Measurements from ENCODE around the gene TMEM239. TPM values are rescaled to one million over a fixed set of nuclear protein-coding genes. Genes with fewer than 3 reads are reported as not detected.

The TMEM239 gene
- total and polyA plus RNA-seq, 4 donors = not detected

GRCh38 chr20:2798095-2798805 lies 17.9 kb upstream of the TMEM239 start:
- Histone ChIP-seq H3K4me1 (ENCODE audit: control insufficient read depth in 4 of 4, insufficient read depth in 4 of 4, low read length in 3 of 4) (peaks cover 0 to 8% (median 4%) of the 10 kb centered on the region in 4 donors), H3K27ac (ENCODE audit: low read depth in 1 of 2, low read length in 2 of 2) (no peak overlapping the region), H3K9ac (ENCODE audit: low read depth in 1 of 2, low read length in 2 of 2) (no peak overlapping the region), H3K4me3 (ENCODE audit: low read depth in 1 of 3, low read length in 3 of 3) (no peak overlapping the region), H3K27me3 (ENCODE audit: control insufficient read depth in 4 of 4, insufficient read depth in 4 of 4, low read length in 3 of 4) (peaks cover 4 to 13% (median 8%) of the 10 kb centered on the region in 4 donors), H3K9me3 (ENCODE audit: control insufficient read depth in 4 of 4, low read length in 3 of 4) (peaks cover 3 to 9% (median 4%) of the 10 kb centered on the region in 4 donors), H3K36me3 (ENCODE audit: control insufficient read depth in 4 of 4, insufficient read depth in 3 of 4, low read depth in 1 of 4, low read length in 3 of 4) (peaks cover 0 to 2% (median 0%) of the 10 kb centered on the region in 4 donors)
- 85% methylated on average over 19 of the region's 19 CpGs for WGBS
- TF ChIP-seq FOXA2 (IDR thresholded peaks at IDR 0.05) (no peak), YY1 (IDR thresholded peaks at IDR 0.05) (no peak), NR2F2 (IDR thresholded peaks at IDR 0.05) (no peak), TAF1 (conservative IDR thresholded peaks at IDR 0.05) (no peak), JUND (IDR thresholded peaks at IDR 0.05) (no peak), HNF4A (conservative IDR thresholded peaks at IDR 0.05) (no peak), GABPA (IDR thresholded peaks at IDR 0.05 in 1 of 2, conservative IDR thresholded peaks at IDR 0.05 in 1 of 2) (no peak), RXRA (IDR thresholded peaks at IDR 0.05) (no peak), CTCF (IDR thresholded peaks at IDR 0.05; ENCODE audit: low read depth, low read length, missing input control) (no peak), HNF4G (IDR thresholded peaks at IDR 0.05) (no peak), ZBTB33 (IDR thresholded peaks at IDR 0.05) (no peak), ATF3 (IDR thresholded peaks at IDR 0.05) (no peak), EGR1 (IDR thresholded peaks at IDR 0.05; ENCODE audit: low read depth in 2 of 2) (no peak), SP1 (IDR thresholded peaks at IDR 0.05) (no peak), REST (IDR thresholded peaks at IDR 0.05) (no peak), FOXA1 (IDR thresholded peaks at IDR 0.05) (no peak), MAX (IDR thresholded peaks at IDR 0.05) (no peak), RAD21 (IDR thresholded peaks at IDR 0.05) (no peak)
- DNase-seq (ENCODE audit: low spot score) = no peak

All from liver (tissue), 9 donors.